Lung microvascular endothelial cell (primary cell): ENCODE results near the gene LDAH. TPM values are rescaled to one million over a fixed set of nuclear protein-coding genes. Genes with fewer than 3 reads are reported as not detected.

Experiments
- DNase-seq, 2 donors: peaks; one replicate each; pipeline versions ENCODE4 v3.0.0 to v3.0.0-alpha.2; 2010; ENCODE audit warnings: low read depth in 2 of 2
- total RNA-seq: library from RNA; depleted of rRNA; stranded (reverse); fragments of >200 nt; gene quantifications from 2 replicates; pipeline ENCODE4 v1.2.1, GENCODE V29; 2014

The LDAH gene
- total RNA-seq, 1 donor from 2014 or later: 12.9 TPM

DNA sequence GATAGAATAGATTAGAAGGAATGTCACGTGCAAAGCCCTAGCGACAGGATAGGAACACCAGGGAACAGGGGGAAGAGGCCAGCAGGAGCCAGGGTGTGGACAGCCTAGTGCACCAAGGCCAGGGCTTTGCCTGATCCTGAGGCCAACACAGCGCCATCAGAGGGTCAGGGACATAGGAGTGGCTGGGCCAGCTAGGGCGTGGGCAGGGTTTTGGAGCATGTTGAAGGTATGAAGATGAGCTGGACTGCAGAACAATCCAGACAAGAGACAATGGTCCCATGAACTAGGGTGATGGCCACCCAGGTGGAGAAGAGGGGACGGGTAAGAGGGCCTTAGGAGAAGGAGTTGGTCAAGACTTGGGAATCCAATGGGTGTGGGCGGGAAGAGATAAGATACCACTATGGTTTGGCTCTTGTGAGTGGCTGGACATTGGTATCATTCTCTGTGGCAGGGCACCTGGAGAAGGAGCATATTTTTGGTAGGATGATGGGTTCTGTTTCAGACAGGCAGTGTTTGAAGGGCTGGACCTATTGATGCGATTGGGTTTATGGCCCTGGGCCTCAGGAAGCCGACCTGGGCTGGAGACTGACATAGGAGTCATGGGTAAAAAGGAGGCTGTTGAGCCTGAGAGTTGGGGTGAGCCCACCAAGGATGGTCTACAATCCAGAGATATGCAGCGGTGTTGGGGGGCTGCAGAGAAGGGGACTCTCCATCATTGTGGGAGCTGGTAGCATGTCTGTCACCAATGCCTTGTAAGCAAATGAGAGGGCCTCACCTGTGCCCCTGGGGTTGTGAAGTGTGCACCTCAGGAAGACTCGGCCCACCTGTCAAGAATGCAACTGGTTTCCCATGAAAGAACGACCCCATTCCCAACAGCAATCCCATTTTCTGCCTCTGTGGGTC, 170.0 kb downstream of the LDAH start:
- no peak for DNase-seq

GRCh38 chr2:20652141-20652540, 170.8 kb downstream of the LDAH start:
- no peak for DNase-seq

- no peak for DNase-seq
Observed at GRCh38 chr2:20651731-20652099, 171.2 kb downstream of the LDAH start.

GRCh38 chr2:20650877-20651730, 171.8 kb downstream of the LDAH start, which contains the start of gene HS1BP3:
TSS of gene HS1BP3 (minus strand) at chr2:20651098. CDS start at chr2:20651063, 35 bp downstream.
- DNase-seq: peak; percentile 82 to 90

- DNase-seq: peak; percentile 45 to 50
Observed at GRCh38 chr2:20650393-20650876, 172.5 kb downstream of the LDAH start.

- no peak for DNase-seq
Observed at GRCh38 chr2:20649976-20650375, 172.9 kb downstream of the LDAH start.

GRCh38 chr2:20649576-20649975, 173.3 kb downstream of the LDAH start:
- DNase-seq: no peak

- no peak for DNase-seq
Observed at GRCh38 chr2:20648831-20649230, 174.1 kb downstream of the LDAH start.

GRCh38 chr2:20648206-20648605, 174.7 kb downstream of the LDAH start:
- no peak for DNase-seq

DNA sequence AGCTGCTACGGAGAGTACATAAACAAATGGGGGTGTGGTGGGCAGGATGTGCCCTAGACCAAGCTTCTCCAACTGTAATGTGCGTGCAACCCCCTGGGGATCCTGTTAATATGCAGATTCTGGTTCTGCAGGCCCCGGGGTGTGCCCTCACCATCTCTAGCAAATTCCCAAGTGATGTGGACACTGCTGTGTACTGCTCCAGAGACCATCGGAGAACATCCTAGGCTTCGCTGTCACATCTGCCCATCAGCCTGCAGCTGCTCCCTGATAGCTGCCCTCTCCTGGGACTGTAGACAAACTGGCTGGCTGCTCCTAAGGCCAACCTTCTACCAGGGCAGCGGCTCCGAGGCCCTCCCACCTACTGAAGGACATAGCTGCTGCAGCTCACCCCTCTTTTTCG, 175.2 kb downstream of the LDAH start:
- DNase-seq: no peak

DNA sequence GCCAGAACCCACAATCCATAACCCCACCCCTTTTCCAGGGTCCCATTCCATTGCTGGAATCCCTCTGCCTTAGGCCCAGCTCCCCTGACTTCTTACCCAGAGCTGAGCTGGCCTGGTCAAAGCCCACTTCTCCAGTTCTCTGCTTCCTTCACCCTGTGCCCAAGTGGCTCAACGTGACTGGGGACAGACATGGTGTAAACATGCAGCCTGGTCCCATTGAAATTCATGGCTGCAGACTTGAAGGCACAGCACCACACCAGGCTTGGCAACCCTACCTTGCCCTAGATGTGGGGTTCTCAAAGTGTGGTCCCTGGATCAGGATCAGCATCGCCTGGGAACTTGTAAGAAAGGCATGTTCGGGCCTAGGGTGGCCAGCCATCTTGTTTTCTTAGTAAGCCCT, 175.7 kb downstream of the LDAH start:
- DNase-seq: no peak

DNA sequence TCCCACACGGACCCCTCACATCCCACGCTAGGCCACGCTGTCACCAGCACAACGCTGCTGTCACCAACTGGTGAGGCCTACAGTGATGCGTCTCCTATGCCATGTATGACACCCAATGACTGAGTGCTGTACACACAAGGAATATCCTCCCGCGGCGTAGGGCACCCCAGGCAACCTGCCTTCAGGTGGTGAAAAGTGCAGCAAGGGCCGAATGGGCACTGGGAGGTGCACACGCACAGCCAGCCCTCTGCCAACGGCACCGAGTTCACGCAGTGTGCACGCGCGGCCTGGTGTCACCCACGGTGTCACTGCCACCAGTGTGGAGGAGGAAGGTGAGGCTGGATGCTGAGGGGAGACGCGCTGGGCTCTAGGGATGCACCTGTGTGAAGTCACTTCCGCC, 176.5 kb downstream of the LDAH start:
- no peak for DNase-seq

DNA sequence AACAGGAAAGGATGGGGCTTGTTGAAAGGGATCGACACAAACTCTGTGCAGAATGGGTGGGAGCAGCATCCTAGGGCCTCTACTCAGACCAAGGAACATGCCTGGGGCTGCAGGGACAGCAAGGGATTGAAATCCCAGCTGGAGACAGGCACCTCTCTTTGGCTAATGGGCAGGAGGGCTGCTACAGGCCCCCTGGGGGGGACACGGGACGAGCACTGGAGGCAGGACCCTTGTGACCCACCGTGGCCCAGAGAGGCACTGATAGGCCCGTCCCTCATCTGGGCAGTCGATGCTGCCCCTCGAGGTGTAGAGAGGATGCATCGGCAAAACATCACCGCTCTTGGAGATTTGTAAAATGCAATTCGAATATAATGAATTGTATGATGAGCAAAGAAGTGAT, 177.1 kb downstream of the LDAH start:
- no peak for DNase-seq

DNA sequence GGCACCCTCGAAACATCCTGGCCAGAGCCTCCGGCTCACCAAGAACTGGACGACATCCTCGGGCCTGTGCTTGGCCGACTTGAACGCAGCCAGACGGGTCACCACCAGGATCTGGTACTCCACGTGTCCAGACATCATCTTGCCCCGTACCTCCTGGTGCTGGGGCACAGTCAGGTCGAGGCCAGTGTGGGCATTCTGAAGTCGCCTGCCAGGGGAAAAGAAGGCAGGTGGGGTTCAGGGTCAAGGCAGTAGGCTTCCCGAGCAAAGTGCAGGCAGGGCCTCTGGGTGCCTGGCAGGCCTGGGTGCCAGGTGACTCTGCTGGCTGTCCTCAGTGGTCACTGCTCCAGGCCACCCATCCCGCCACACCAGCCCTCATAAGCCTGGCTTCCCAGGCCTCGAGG, 177.6 kb downstream of the LDAH start:
- no peak for DNase-seq

DNA sequence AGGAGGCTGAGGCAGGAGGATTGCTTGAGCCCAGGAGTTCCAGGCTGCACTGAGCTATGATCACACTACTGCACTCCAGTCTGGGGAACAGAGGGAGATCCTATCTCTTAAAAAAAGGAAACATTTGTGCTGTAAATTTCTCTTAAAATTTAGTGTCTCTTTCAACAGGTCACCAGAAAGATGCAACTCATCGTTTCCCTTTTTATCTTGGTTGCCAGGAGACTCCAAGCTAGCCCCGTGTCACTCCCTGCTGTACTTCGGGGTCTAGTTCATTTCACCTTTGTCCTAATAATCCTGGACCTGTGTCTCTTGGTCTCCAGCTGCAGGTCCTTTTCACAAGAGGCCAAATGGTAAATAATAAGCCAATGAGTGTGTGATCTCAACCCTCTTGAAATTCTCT, 179.1 kb downstream of the LDAH start:
- no peak for DNase-seq

GRCh38 chr2:20643060-20643459, 179.8 kb downstream of the LDAH start:
- DNase-seq: no peak

GRCh38 chr2:20642055-20642971, 180.6 kb downstream of the LDAH start:
- peak; percentile 77 to 82 for DNase-seq

DNA sequence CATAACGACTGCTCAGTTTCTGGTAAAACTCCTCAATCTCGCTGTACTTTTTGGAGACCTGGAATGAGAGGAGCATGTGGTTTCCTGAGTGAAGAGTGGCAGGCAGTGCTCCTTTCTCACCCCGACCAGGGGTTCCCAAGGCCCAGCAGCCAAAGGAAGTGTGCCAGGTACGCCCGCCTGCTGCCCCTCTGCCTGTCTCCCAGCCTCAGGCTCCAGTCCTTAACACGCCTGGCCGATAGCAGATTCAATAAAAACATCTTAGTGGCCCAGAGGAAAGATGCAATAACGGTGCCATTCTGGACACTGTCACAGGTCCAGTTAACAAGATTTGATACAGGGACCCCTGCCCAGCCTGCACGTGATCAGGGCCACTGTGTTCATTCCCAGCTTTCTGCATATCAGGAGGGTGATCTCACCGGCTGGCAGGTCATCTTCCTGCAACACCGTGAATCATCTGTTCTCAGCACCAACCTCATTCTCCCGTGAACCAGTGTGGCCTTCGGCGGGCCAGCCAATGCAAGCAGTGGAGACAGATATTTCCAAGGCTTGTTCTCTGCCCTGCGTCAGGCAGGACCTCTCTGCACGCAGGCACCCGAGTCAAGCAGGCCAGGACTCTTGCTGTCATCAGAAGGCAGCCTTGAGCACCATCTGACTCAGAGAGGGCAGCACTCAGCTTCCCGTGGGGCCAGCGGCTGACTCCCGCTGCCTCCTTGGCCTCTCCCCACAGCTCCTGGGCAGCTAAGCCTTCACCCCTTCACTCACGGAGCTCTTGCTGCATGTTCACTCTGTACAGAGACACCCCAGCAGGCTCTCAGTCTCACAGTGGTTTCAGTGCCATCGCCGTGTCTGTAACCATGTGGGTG, 181.5 kb downstream of the LDAH start:
- peak in 1 of 2 donors; percentile 71 for DNase-seq

DNA sequence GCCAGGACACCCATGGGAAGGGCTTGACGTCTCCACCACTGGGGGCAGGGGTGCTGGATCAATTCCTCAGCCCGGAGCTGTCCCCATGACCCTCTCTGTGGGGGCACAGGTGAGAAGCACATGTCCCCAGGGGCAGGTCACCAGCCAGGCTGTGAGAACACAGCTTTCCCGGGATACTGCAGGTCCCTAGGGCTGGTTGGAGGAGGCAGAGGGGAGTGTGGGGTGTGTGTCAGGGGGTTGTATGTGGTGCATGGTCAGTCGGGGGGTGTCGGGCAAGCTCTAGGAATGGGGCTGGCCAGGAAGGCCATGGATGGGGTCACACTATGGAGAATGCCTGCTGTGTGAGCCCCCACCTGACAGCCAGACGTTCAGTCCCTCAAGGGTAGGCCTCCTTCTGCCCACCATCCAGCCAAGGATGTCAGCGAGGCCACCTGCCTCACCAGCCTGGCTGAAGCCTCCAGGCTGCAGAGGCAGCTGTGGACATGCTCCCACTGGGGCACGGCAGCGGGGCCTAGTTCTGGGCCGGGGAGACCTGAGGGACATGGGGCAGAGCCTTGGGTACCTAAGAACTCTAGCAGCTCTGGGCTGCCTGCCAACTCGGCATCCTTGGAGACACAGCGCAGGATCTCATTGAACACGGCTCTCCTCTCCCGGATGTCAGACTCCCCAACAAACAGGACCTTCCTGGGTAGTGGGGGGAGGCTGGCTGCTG, 182.3 kb downstream of the LDAH start:
- no peak for DNase-seq
